ENCODE data around the gene ANKRD44. TPM values are rescaled to one million over a fixed set of nuclear protein-coding genes. Genes with fewer than 3 reads are reported as not detected.

The ANKRD44 gene
- total RNA-seq, 4 donors from 2014 or later = 9.1 to 20.8 (median 14.9) TPM

DNA sequence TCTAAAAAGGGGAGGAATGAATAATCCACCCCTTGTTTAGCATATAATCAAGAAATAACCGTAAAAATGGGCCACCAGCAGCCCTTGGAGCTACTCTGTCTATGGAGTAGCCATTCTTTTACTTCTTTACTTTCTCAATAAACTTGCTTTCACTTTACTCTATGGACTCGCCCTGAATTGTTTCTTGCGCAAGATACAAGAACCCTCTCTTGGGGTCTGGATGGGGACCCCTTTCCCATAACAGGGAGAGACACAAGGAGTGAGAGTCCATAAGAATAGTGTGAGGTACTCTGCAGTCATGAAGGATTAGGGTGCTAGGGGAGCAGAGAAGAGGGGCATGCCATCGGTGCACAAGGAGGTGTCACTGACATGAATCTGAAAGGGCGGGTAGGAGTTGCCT, 224.9 kb downstream of the ANKRD44 start:
- WGBS, 2 donors = 96 to 97% methylated on average over 5 of the region's 5 CpGs
- intact Hi-C loops (cut with DNase I; ENCODE audit: low total_unique reads) = no loop called here
- no peak for DNase-seq (ENCODE audit: low spot score in 2 of 2)
- no peak overlapping the region for H3K4me3 ChIP-seq (ENCODE audit: low read depth, poor library complexity, severe bottlenecking)
- TF ChIP-seq, protein P1, sequence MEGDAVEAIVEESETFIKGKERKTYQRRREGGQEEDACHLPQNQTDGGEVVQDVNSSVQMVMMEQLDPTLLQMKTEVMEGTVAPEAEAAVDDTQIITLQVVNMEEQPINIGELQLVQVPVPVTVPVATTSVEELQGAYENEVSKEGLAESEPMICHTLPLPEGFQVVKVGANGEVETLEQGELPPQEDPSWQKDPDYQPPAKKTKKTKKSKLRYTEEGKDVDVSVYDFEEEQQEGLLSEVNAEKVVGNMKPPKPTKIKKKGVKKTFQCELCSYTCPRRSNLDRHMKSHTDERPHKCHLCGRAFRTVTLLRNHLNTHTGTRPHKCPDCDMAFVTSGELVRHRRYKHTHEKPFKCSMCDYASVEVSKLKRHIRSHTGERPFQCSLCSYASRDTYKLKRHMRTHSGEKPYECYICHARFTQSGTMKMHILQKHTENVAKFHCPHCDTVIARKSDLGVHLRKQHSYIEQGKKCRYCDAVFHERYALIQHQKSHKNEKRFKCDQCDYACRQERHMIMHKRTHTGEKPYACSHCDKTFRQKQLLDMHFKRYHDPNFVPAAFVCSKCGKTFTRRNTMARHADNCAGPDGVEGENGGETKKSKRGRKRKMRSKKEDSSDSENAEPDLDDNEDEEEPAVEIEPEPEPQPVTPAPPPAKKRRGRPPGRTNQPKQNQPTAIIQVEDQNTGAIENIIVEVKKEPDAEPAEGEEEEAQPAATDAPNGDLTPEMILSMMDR (IDR thresholded peaks at IDR 0.05) = no peak
- no peak for TF ChIP-seq POLR2A (IDR thresholded peaks at IDR 0.05)

DNA sequence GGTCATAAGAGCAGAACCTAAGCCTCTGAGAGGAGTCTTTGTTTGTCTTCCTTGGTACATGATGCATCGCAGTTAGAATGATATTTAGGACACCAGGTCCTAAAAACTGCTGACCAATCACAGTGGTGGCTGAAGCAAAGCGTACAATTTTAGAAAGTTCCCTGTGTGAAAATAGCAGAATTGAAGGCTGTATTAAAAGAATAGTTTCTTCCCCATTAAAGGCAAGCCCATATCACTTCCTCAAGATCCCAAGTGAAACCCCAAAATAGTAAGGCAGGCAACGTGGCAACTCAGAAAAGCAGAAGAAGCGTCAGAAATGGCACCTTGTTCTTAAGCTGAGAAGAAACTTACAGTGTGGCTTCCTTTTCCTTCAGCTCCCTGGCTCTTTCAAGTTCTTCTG, 229.3 kb downstream of the ANKRD44 start:
- intact Hi-C loops (cut with DNase I; ENCODE audit: low total_unique reads) = no loop called here
- 81 to 83% methylated on average over 4 of the region's 4 CpGs for WGBS, 2 donors

DNA sequence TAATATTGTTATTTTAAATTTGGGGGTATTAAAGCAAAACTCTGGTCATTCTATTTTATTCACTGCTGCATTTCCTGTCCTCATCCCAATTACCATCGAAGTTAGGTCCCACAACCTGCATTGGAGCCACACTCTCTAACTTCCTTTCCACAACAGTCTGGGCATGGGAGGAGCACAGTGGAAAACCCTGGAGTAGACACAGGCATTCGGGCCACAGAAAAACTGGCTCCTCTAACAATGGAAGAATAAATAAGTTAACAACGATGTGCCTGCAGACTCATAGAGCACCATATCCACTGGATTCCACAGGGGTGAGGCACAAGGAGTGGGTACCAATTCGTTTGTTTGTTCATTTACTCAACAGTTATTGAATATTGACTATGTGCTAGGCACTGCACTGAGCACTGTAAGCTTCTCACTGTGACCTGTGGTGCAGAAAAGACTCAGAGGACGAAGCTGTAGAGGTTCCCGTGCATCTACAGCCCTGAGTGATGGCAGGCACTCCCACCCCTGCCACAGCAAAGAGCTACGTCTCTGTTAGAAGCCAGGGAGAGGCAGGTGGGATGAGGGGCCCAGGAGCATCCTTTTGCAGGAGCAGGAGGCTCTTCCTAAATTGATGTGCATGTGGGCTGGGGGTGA, 229.9 kb downstream of the ANKRD44 start:
- H3K4me3 ChIP-seq (ENCODE audit: low read depth, poor library complexity, severe bottlenecking) = no peak overlapping the region
- TF ChIP-seq, protein P1 (IDR thresholded peaks at IDR 0.05) = no peak
- no peak for TF ChIP-seq POLR2A (IDR thresholded peaks at IDR 0.05)
- intact Hi-C loops (cut with DNase I; ENCODE audit: low total_unique reads) = loop anchor here (1.0 kb wide), 1 partner anchor 17 kb away; no protein-coding TSS in a partner anchor
- WGBS, 2 donors = 82 to 85% methylated on average over 7 of the region's 7 CpGs
- DNase-seq (ENCODE audit: low spot score in 2 of 2) = no peak

More for the DNA sequence above, 229.3 kb downstream of the ANKRD44 start:
- TF ChIP-seq, protein P1 (IDR thresholded peaks at IDR 0.05) = no peak
- no peak for TF ChIP-seq POLR2A (IDR thresholded peaks at IDR 0.05)
- H3K4me3 ChIP-seq (ENCODE audit: low read depth, poor library complexity, severe bottlenecking) = no peak overlapping the region
- no peak for DNase-seq (ENCODE audit: low spot score in 2 of 2)

DNA sequence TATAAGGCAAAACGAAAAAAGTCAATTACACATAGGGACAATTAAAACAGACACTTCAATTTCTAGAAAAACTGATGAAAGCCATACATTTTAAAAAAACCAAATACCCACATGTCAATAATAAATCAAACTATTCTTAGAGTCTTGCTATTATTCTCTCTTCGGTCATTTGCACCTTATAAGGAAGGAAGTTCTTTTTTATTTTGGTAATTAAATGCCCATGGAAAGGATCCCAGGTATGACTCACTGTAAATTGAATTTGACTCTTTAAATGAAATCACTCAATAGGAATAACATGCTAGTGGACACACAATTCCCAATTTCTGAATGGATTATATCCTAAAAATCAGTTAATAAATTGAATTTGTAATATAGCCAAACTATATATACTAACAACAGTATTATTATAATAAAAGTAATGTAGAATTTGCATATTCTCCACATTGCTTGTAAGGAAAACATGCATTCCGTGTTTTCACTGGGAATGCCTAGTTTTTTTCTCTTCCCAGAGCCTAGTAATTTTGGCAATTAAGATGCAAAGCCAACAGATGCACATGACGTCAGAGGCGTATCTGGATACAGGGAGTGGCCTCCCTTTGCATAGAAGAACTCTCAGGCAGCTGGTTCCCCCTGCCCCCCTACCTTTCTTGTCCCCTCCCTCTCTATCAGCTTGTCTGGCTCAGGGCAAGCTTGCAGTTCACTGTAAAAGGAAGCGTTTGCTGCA, 230.6 kb downstream of the ANKRD44 start:
- intact Hi-C loops (cut with DNase I; ENCODE audit: low total_unique reads) = loop anchor here (1.0 kb wide), 1 partner anchor 17 kb away; no protein-coding TSS in a partner anchor
- H3K4me3 ChIP-seq (ENCODE audit: low read depth, poor library complexity, severe bottlenecking) = no peak overlapping the region
- TF ChIP-seq, protein P1 (IDR thresholded peaks at IDR 0.05) = no peak
- TF ChIP-seq POLR2A (IDR thresholded peaks at IDR 0.05) = no peak
- DNase-seq (ENCODE audit: low spot score in 2 of 2) = no peak
- WGBS, 2 donors = 50 to 56% methylated on average over 6 of the region's 6 CpGs

DNA sequence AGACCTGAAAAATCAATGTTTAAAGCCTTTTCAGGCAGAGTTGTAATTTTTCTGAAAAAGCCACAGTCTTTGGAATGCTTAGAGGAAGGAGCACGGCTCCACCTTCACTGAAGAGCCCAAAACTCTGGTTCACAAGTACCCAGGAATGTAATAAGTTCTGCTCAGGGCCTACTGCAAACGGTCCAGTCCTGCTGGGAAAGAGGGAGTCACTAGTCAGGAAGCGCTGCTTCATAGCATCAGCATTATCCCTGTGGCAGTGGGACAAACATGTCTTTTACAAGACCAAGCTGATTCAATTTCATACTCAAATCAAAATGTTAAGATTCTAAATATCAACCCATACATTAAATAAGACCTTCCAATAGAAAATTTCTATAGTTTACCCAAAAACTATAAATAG, 231.2 kb downstream of the ANKRD44 start:
- intact Hi-C loops (cut with DNase I; ENCODE audit: low total_unique reads) = no loop called here
- TF ChIP-seq POLR2A (IDR thresholded peaks at IDR 0.05) = no peak
- TF ChIP-seq, protein P1 (IDR thresholded peaks at IDR 0.05) = no peak
- 55 to 59% methylated on average over 3 of the region's 3 CpGs for WGBS, 2 donors
- H3K4me3 ChIP-seq (ENCODE audit: low read depth, poor library complexity, severe bottlenecking) = no peak overlapping the region
- DNase-seq (ENCODE audit: low spot score in 2 of 2) = no peak
